GM12801 (cell line): ENCODE results near the gene TTC23L.

Source experiments
- CTCF ChIP-seq: IDR thresholded peaks from one replicate; pipeline ENCODE4 v1.5.1; 2011; ENCODE audit warnings: control low read depth; ENCODE audit not compliant: insufficient read length; ENCODE audit errors: extremely low read depth

The TTC23L gene

GRCh38 chr5:34822956-34823715, 15.8 kb upstream of the TTC23L start:
- TF ChIP-seq CTCF, result no peak

- TF ChIP-seq CTCF, result no peak
These were observed 12.6 kb upstream of the TTC23L start for GRCh38 chr5:34826347-34826746.

- no peak for TF ChIP-seq CTCF
These were observed 11.1 kb upstream of the TTC23L start for GRCh38 chr5:34827588-34828506.

- TF ChIP-seq CTCF, result no peak
These were observed 7.7 kb upstream of the TTC23L start for GRCh38 chr5:34831303-34831702.

- no peak for TF ChIP-seq CTCF
These were observed 6.4 kb upstream of the TTC23L start for GRCh38 chr5:34832568-34832967.

- no peak for TF ChIP-seq CTCF
These were observed 5.9 kb upstream of the TTC23L start for GRCh38 chr5:34833090-34833489.

GRCh38 chr5:34833976-34834793, 4.8 kb upstream of the TTC23L start:
- no peak for TF ChIP-seq CTCF
